ENCODE results near the gene RFX3. TPM values are rescaled to one million over a fixed set of nuclear protein-coding genes. Genes with fewer than 3 reads are reported as not detected.

The RFX3 gene
- total RNA-seq, 1 experiment from 2014 or later = 0.74 TPM

DNA sequence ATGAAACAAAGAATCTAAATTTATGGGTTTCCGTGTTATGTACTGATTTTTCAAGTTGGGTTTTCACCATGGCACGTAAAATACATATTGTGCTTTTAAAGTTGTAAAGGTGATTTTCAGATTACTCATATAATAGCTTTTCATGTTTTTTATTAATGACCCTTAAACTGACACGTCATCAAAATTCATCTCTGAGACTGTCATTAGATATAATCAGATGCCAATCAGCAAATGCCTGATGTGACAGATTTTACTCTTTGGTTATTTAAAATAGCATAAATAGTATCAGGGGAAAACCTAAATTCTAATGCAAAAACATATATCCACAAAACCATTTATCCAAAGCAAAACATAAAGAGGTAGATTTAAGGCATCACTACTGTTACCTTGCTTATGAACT is 11.0 kb downstream of the RFX3 start:
- DNase-seq (ENCODE audit: low read depth) = no peak

DNA sequence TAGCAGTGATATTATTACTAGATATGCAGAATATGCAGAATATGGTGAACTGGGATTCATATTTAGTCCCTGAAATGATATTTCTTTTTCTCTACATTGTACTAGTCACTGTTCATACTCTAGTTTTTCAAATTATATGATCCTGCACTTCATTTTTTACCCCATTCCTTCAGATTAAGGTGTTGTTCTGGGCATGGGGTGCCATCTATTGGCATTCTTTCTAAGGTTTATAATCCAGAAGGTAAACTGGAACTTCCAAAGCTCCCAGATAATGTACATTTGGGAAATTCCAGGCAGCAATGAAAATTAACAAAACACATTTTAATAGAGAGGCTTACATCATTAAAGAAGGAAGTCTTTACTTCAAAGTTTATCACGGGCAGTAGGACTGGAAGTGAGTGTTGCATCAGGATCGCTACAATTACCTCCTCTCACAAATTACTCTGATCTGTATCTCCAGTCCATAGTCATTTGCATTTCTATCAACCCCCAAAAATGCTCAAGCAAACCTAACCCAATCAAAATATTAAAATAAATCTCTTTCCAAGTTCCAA is 12.5 kb downstream of the RFX3 start:
- DNase-seq (ENCODE audit: low read depth) = no peak

DNA sequence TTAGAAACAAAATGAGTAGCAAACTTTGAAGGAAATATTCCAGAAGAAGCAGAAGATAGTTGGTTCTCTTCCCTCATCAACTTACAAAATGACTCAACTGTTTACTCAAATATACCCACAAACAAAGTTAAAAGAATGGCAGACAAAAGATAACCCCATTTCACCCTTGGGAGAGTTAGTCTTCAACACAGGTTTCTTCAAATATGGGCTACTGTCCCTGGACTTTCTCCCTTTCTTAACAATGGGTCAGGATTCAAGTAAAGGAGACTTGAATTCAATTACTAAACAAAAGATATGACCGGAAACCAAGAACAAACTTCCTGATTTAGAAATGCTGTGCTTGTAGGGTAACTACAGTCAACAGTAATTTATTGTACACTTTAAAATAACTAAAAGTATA is 14.2 kb downstream of the RFX3 start:
- no peak for DNase-seq (ENCODE audit: low read depth)

DNA sequence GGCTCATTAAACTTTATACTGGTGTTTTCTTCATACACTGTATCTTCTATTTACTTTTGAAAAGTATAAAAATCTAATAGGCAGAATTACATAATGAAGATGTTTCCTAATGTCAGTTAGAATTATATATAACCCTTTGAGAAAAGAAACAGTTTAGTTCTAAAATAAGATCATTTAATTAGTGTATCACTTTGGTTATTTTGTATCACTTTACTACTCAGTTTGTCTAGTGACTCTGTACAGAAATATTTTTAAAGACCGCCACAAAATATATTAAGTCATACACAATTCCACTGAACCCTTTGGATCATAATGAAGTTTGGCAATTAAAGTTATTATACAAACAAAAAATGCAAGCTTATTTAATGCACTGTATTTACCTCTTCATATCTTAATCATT is 15.0 kb downstream of the RFX3 start:
- DNase-seq (ENCODE audit: low read depth) = no peak

DNA sequence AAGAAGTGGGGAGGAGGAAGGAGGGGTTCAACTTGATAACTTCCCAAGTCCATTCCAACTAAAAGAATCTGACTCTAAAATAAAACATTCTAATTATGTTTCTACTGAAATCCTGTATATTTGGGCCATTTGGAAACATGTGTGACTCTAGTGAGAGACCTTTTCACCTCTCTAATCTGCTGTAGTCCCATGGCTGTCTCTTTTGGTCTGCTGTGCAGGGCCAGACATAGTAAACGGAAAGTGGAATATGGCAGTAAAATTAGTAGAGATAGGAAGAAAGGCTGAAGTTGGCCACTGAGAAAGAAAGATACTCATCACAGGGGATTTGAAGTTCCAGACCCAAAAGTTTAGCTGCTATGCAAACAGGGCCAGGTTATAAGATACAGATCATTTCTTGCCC is 15.9 kb downstream of the RFX3 start:
- no peak for DNase-seq (ENCODE audit: low read depth)

DNA sequence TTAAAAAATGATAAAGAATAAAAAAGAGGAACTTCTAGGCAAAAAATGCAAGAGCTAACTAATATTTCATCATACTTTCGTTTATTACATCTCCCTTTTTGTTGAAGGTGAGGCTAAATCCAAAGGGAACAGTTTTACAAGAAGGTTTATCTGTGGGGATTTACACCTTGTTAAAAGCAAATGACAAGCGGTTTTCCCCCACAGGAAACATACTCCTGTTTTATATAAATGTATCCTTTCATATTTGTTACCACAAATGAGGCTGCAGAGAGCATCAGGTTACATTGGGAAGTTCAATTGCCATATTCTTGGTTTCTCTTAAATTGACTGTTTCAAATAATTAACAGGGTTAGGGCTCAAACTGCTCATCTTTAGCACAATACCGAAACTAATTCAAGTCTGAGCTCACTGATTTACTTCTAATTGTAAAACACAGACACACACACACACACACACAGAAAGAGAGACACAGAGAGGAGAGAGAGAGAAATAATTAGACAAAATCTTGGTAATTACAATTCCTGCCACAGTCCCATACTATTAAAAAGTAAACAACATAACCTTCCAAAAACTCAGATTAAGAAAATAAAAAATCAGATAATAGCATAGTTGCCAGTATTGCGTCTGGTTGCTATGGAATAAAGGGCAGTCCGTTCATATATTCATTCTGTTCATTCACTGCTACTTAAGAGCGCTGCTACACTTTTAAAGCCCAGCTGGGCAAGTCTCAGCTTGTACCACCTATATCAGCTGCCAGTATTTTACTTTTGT is 17.1 kb downstream of the RFX3 start:
- peak; percentile 10 for DNase-seq (ENCODE audit: low read depth)

DNA sequence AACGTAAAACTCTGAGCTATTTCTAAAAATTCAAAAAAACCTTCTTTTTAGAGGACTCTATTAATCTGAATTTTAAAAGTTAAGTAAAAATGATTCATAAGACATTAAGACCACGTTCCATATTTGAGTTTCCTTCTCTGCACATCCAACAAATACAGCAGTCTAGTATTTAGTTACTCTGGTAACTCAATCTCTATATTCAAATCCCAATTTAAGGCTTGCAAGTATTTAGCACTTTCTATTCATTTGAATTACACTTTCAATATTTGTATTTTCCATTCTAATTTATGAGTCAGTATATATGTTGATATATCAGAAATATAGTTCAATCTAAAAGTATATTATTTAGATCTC is 17.7 kb downstream of the RFX3 start:
- DNase-seq (ENCODE audit: low read depth) = no peak

DNA sequence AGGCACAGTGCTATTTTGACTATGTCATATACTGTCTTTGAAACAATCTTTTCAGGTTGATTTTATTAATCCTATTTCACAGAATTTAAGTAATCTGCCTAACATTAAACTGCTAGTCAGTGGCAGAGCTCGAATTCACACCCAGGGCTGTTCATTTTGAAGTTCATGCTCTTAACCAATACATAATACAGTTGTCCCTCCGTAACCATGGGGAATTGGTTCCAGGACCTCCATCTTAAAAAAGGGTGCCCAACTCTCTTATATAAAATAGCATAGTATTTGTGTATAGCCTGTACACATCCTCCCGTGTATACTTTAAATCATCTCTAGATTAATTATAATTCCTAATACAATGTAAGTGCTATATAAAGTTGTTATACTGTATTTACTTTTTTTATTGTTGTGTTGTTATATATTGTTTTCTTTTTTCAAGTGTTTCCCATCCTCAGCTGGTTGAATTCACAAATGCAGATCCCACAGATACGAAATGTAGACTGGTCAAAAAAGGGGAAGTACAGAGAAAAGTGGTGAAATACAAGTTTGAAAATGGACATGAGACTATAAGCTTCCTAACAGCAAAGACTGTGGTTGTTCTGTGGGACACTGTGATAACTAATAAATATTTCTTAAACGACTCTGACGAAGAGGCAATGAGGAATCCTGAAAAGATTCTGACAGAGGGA is 18.3 kb downstream of the RFX3 start:
- DNase-seq (ENCODE audit: low read depth) = no peak

DNA sequence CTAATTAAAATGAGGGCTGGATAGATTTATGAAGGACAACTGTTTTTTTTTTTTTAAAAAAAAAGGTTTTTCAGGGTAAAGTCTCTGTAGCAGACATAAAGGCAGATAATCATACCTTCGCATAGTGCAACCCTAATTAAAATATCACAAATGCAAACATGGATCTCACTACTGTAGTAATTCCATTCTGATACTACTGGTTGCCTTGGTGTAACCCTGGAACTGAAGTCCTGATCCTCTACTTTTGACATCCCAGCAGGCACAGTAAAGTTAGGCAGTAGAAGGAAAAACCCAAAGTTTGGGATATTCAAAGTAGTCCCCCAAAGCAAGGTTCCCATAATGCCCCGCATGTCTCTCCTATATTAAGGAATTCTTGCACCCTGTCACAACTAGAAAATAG is 19.6 kb downstream of the RFX3 start:
- no peak for DNase-seq (ENCODE audit: low read depth)

DNA sequence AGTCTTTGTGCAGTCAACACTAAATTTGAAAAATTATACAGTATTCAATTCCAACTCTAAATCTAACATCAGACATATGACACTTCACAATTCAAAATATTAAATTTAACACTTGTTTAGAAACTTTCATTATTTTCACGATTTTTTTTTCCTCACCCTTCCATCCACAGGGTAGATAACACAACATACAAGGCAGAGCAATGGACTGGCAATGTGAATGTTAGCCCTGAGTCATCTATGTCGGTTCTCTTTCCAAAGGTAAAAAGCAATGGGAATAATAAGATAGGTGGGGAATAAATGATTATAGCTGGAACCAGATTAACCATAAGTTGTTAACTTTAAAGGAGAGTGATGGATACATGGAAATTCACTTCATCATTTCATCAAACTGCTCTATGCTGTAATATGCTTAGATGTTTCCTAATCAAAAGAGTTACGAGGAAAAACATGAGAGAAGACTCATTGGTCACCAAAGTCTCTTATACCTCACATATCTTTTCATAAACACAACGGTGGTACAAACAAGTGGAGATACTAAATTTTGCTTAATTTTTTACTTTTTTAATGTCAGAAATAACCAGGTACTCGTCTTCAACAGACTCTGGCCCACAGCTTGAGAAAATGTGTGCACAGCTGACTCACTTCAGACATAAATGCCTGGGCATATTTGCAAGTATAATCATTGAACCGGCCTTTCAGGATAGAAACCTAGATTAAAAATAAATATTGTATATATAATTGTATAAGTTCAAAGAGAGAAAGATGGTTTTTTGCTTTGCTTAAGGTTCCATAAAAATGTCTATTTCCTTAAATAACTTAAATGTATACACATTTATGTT is 23.0 kb downstream of the RFX3 start:
- DNase-seq (ENCODE audit: low read depth) = no peak

DNA sequence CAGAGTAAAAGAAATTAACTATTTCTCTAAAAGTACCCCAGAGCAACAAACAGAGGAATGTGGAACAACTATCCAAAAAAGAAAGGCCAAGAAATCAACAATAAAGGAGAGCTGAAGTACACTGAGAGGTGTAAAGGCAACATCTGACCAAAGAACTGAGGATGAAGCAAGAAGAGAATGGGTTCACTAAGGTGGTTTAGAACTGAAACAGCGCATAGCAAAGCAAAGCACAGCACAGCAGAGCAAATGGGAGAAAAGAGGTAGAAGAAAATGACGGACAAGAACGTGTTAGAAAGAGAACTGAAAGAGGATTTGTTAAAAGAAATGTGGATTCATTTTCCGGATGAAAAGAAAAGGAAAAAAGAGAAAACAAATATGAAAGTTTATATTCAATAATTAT is 25.8 kb downstream of the RFX3 start:
- no peak for DNase-seq (ENCODE audit: low read depth)

DNA sequence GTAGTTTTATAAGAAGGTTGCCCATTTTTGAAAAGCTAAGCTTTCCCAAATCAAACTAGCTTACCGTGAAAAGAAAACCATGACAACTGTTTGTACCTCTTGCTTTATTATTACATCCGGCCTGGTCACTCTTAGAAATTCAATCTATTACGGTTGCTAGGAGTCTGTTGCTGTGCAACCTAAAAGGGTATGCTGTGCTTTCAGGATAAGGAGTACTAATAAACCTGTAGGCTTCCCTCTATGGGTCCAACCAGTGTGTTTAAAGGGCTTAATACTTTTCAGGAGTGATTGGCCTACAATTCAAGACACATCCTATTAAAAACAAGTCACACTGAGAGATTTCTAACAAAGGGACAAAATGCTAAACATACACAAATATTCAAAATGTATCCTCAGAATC is 27.1 kb downstream of the RFX3 start:
- DNase-seq (ENCODE audit: low read depth) = peak; percentile 37

DNA sequence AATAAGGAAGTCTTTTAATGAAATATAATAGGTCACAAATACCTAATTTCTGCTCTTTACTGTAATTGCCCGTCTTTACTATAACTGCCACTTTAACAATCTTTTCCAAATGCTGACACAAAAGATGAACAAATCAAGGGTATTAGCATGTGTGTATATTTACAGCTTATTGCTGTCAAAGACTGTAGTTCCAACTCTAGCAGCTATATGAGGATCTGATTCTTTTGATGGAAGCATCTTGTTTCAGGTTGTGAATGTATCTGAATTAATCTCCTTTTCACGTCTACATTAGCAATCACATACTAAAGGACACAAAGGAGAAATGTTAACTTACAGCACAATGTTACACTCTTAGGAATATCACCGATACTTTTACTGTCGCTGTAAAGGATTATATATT is 27.9 kb downstream of the RFX3 start:
- DNase-seq (ENCODE audit: low read depth) = no peak

DNA sequence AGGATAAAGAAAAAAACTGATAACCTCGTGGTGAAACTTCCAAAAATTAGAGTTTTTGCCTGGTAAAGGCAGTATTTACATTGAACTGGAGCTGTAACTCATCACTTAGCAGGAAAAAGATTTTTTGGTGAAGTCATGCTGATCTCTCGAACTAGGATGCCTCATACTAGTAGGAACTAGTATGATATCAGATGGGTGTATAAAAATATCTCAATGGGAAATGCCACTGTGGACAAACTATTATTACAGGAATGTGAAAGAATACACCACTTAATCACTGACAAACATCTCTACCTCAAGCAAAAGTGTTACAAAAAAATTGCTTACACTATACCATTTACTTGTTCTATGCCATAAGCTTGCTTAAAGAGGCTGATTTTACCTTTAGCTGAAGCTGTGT is 28.4 kb downstream of the RFX3 start:
- no peak for DNase-seq (ENCODE audit: low read depth)

DNA sequence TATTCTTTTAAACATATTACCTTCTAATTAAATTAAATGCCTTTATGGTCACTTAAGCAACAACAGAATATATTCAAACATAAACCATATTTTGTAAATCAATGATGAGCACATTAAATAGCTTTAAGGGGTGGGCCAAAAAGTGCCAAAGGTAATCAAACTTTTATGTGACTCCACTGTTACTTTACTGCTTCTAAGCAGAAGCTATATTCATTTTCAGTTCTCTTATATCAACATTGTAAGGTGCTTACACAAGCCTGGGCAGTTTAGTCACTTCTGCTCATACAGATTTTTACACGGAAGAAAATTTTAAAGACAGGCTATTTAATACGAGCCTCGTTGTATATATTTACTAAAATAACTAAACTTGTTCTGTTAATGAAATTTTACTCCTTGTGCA is 29.9 kb downstream of the RFX3 start:
- no peak for DNase-seq (ENCODE audit: low read depth)

DNA sequence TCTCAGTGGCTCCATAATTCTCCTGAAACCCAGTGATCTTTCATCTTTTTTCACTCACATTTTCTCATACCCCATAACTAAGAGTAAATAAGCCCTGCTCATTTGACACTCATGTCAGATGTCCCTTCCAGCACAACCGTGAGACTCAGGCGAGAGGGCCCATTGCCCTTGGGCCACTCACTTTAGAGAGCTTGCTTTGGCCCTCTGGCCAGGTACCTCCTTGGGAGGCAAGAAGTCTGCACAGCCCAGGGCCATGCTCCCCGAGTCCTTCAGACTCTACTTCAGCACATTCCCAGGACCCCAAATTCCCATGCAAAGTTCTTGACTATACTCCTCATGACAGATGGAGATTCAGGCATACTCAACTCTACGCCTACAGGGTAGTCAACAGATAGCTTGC is 33.6 kb downstream of the RFX3 start:
- DNase-seq (ENCODE audit: low read depth) = no peak

DNA sequence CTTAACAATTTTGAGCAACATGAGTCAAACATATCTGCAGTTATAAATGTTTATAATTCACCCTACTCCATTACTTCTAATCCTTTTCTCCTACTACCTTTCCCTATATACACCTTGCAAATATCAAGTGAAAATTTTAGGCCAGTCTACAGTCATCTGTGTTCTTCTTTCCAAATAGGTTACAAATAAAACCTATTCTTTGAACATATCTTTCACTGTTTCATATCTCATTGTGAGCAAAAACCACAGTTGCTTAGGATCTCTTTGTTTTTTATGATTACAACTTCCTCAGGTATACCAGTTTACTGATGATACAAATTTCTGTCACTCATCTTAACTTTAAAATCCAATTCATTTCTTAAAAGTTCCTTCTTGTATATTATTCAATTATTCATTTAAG is 34.4 kb downstream of the RFX3 start:
- no peak for DNase-seq (ENCODE audit: low read depth)

DNA sequence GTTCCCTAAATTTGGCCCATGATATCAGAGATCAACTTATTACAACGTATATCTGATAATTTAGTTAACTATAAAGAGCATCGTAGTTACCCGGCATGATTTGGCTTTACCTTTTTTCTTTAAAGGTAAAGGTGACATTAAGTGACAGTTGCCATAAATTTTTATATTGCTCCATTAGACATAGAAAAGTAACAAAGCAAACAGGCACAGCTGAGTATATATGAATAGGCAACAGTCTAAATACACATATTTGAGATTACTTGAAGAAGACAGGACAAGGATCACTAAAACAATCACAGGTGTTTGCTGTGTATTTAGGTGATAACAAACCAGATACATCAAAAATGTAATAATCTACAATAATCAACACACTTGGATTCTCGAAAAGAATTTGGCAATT is 34.8 kb downstream of the RFX3 start:
- DNase-seq (ENCODE audit: low read depth) = no peak

DNA sequence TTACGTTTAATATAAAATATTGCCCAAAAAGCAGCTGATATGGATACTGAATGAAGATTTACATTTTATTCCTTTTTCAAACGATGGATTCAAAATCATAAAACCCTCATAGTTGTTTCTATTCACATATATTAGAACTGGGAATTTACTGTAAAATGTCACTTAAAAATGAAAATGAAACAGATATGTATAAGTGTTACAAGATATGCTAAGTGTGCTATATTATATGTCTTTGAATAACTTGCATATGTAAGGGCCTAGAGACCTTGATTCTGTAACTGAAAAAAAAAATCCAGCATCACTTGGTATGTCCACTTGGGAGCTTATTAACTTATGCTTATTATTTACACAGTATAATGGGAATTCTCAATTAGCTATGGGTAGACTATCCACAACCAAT is 43.2 kb downstream of the RFX3 start:
- no peak for DNase-seq (ENCODE audit: low read depth)

DNA sequence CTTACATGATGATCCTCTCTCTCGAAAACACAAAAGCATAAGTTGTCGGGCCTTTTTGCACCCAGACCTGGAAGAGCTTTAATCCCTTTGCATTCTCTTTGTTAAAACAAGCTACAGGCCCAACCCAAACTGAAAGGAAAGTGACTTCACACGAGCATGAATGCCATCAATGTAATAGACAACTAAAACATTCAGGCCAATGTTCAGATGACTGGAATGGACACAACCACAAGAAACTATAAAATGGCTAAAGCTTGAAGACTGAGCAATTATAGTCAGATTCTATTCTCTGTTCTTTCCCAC is 45.5 kb downstream of the RFX3 start:
- no peak for DNase-seq (ENCODE audit: low read depth)

DNA sequence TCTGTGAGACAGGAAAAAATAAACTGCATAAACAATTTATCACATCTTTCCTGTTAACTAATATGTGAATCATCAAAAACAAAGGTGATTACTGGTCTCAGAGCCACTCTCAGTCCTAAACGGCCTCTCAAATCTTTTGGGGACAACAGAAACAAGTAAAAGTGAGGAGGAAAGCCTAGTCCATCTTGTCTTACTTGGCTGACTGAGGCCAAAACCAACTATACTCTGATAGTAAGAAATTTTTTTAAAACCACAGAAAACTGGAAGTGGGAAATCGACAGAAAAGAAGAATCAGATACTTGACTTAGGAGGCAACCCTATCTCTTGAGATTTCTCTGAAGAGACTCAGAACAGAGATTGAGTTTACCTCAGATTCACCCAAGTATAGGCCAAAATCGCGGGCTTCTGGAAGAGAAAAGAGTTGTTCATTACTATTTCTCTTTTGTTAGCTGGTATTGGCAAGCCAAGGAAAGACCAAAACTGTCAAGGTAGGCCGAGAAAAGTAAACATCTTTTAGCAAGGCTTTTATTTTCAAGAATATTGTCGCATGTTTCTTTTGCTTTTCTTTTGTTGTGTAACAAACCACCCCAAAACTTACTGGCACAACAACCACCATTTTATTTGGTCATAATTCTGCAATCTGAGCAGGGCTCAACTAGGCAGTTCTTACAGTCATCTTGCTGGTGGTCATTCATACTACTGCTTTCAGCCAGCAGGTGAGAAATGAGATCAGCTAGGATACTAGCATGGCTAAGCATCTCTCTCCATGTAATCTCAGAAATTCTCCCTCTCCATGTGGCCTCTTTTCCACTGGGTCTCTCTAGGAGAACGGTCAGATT is 46.1 kb downstream of the RFX3 start:
- DNase-seq (ENCODE audit: low read depth) = no peak

DNA sequence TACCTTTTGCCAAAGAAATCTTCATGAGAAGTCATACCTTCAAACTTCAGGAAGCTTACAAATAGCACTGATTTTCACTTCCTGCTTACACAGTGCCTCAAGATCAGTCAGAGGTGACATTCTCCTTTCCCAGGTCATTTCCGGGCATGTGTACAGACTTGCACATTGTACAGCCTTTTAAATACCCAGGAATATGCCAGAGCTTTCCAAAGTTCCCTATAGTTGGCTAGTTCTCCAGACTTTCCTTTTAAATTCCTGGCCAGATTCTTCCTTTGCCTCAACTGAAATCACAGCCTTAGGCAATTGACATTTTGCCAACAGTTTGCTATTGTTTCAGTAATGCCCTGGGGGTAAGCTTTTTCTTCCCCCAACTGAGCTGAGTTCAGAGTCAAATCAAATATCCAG is 47.2 kb downstream of the RFX3 start:
- peak; percentile 10 for DNase-seq (ENCODE audit: low read depth)

Measured in Daoy (cell line).